NCI-H1694 treated with DMSO at 0.1 percent for 48 hours (cell line): Measurements from ENCODE around the gene RFTN1.
"Not testable (repeated sequence)": the region's sequence is repeated elsewhere in the genome, so short reads cannot be mapped to it uniquely, and the experiment has no call there.

Experiments
- DNase-seq: peaks from one replicate; lab custom pipeline; 2025; lab: John Stamatoyannopoulos, UW

Gene RFTN1

DNA sequence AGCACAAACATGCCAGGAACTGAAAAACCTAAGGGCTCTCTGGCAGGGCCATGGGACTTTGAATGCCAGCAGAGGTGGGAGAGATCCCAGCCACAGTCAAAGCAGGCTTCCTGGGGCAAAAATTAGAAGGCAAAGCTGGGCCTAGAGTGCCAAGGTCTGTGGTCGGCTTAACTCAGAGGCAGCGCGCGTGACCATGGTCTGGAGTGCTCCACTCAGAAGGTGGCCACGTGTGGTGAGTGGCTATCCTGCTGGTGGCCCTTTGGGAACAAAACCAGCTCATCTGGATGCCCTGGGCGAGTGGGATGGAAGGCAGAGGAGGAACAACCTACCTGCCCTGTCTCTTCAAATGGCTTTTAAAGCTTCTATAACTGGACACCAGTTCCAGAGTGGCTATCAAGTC lies 185.4 kb downstream of the RFTN1 start:
- DNase-seq, result no peak

DNA sequence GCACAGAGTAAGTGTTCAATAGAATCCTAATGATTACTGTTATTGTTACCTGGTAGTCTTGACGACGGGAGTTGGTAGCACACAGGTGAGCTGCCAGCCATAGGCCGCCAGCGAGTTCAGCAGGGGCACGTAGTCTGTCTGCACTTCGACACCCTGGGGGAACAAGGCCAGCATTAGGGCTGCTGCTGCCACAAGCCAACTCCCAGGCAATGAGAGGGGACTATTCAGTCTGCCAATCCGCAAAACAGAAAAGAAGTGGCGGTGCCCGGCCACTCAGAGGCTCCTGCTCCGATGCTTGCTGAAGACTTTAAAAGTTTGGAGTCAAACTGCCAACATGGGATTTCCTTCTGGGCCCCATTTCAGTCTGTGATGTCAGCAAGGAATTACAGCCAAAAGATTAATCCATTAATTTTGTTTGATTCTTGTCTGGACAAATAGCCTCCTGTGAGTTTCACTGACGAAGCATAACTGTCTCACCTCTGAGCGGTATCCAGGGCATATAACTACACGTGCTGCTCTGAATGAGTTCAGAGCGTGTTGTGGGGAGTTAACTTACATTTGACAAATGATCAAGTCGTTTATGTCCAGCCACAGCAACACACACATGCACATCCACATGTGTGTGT lies 186.7 kb downstream of the RFTN1 start:
- no peak for DNase-seq

DNA sequence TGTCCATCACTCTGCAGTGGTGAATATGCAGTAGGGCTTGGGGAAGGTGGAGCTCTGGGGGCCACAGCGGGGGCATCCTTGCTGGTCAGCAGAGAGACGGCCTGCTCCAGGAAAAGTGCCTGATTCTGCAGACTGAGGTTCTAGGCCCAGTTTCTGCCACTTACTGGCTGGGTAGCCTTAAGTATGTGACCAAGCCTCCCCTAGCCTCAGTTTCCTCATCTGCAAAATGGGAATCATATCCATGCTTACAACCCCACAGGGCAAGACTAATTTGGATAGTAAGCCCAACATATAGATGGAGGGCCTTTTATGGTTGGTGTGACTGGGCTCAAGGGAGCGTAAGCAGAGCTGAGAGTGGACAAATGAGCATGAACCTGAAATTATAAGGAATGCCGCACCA lies 187.6 kb downstream of the RFTN1 start:
- no peak for DNase-seq

DNA sequence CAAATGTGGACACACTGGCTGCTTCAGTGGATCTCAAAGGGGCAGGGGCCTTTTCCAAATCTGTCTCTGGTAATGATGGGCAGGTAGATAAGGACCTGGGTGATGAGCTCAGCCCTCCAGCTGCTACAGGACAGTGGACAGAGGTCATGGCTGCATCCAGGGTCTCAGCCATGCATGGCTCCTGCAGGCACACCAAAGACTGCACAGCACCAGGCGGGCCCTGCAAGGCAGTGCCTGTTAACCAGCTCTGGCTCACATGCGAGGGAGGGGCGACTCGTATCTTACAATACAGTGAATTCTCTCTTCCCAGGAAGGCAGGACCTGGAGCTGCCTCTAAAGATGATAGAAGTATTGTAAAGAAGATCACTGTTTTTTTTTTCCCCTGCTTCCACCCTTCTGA lies 189.8 kb downstream of the RFTN1 start:
- DNase-seq, result no peak

DNA sequence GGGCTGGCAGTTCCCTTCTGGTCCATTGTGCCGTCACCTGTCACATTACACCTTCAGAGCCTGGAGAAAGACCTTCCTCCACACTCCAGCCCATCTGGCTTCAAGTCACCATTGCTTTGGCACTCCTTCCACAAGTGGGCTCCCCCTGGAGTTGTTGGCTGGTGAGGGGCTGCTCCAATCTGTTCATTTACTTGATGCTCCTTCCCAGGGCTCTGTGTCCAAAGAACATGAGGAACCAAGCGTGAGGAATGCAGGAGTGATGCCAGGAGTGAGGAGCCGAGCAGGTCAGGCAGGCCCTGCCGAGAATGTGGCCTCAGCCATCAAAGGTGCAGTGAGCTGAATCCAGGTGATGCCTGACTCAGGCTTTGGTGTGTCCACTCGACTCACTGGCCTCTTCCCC lies 191.3 kb downstream of the RFTN1 start:
- DNase-seq, result no peak

DNA sequence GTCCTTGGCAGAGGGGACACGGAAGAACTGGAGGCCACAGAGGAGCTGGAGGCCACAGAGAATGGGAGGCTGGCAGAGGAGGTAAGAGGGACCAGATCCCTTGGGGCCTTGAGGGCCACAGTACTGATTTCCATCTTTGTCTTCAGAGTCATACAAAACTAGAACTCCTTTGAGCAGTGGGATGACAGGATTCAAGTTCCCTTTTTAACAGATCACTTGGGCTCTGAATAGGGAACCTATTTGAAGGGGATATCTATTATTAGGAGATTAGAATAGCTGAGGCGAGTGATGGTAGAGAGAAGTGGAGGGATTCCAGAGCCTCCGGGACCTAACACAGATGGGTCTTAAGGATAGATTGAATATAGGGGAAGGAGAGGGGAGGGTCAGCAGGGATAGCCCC lies 192.8 kb downstream of the RFTN1 start:
- DNase-seq, result no peak

DNA sequence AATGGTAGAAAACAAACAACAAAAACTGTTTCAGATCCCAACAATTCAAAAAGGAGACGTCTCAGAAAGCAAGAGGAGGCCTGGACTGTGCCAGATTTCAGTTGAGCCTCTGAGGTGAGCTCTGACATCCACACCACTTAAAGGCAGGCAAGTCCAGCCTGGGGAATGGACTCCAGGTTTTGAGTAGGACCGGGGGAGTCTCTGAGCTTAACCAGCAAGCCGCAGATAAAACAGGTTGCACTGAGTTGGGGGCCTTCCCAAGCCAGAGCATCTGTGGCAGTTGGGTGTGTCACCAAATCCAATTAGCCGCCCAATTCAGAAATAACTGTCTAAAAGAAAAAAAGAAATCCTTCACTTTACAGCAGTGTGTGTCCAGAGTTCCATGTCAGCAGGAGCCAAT lies 193.8 kb downstream of the RFTN1 start:
- no peak for DNase-seq

DNA sequence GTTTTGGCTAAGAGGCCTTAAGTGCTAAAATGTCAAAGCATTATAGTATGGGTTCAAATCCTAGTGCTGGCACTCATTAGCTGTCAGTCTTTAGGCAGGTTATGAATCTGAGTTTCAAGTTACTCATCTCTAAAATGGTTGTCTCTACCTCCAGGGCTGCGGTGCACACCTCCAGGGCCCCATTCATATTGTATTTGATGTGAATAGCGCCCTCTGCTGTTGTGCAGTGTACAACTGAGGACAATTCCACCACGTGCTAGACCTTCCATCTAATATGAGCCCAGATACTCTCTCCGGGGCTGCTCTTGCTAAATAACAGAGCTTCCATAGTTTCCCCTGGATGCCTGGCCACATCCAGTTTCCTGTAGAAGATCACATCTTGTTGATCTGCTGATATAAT lies 194.2 kb downstream of the RFTN1 start:
- DNase-seq, result no peak

DNA sequence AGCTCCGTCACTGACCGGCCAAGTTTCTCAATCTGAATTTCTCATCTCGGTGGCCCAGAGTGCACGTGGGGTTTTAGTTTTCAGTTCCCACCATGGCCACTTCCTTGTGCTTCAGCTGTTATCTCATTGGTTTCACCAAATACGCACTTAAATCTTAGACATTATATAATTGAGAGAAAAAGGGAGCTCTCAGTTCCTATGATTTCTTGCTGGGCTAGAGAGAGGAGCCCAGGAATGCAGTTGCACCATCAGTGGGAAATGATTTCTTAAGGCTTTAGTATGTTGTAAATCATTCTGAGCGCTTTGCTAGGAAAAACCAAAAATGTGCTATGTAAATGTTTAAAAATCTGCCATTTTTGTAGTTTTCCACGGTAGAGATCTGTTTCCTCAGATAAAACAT lies 195.3 kb downstream of the RFTN1 start:
- no peak for DNase-seq

DNA sequence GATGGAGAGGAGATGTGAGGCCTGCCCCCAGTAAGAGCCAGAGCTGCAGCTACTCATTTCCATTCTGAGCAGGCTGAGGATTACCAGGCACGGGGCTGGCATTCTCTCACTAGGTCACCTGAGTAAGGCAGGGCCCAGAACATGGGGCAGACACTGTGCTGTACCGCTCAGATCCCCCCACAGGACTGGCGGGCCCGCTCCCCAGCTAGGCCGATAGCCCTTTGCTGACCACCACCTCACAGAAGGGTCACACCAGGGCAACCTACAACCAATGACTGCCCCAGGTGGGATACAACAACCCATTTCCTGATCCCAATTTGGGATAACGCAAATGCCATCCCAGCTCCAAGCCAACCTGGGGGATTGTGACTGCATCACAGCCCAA lies 195.9 kb downstream of the RFTN1 start:
- no peak for DNase-seq

DNA sequence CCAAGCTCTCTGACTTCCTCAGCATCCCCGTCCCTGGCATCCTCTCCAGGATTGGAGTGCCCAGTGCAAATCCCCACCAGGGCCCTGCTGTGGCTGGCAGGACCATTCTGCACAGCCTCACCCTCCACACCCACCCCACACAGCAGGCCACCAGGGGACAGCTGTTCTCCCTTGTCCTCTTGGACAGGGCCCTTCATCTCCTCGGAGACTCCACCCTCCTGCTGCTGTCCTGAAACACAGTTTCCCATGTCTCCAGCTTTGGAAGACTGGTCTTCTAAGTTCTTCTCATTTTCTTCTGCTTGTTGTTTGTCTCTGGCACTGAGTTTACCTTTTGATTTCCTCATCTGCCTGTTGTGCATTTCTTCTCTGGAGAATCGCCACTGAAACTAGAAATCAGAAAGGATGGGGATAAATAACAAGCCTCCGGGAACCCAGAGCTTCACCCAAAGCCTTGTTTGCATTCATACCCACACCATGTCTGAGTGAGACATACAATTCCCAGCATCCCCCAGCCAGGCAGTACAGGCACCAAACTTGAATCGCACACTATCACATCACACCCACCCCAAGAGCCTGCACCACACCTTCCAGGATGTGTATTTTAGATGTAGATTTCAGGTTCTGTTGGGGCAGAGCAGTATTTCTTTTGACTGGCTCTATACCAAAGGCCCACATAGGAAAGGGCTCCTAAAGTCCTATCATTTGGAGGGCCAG lies 196.5 kb downstream of the RFTN1 start:
- no peak for DNase-seq

DNA sequence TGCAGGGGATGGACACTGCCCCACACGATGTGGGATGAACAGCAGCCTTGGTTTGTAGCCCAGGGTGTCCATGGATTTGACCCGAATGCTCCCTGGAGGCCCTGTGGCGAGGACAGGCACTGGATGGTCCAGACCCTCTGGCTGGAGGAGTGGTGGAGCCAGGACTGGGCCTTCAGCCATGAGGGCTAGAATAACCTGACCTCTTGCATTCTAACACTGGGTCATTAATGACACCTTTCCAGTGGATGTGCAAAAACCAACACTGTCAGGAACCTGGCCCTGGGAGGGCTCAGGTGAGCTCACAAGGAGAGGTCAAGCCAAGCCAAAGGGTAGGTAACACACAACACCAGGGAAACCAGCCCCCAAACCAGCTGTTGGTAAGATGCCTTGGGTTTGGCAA lies 197.1 kb downstream of the RFTN1 start:
- DNase-seq, result no peak

DNA sequence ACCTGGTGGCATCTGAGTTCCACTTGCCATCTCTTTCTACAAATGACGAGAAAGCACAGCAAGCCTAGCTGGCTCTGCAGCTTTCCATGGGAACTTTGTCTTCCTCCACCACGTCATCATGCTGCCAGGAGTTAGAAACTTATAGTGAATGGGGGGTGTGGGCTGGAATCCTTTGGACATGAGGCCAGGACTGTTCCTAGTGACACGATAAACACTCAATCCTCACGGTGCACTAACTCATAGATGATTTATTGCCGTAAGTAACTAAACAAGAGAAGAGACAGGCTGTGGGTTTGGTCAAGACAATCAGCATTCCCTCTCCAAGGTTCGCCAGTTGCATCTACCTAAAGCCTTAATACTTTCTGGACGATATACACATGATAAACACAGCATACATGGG lies 197.9 kb downstream of the RFTN1 start:
- DNase-seq, result no peak

DNA sequence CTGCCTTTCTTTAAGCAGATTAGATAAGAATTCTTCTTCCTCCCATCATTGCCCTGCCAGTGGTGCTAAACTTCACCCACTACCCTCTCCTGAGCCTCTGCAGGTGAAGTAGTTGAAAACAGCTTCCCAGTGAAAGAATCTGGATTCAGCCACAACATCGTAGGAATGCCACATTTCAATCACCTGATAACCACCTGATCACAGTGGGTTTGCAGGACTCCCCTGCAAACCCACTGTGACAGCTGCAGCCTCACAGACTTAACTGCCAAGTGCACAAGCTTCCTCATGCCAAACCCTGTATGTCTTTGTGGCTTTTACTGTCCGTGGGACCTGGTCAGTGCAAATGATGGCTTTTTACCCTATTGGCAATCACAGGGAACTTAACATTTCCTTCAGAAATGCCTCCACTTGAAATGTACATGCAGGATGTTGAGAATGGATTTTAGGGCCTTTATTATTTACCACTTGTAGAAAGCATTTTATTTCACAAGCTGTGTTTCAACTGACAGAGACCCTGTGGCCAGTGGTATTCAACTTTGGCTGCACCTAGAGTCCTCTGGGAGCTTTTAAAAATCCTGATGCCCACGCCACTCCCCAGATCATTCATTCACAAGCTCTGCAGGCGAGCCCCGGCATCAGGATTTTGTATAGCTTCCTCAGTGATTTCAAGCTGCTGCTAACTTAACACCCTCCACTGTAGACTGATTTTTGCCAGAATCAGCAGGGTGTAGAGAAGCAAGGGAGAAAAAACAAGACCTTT lies 199.4 kb downstream of the RFTN1 start:
- no peak for DNase-seq

DNA sequence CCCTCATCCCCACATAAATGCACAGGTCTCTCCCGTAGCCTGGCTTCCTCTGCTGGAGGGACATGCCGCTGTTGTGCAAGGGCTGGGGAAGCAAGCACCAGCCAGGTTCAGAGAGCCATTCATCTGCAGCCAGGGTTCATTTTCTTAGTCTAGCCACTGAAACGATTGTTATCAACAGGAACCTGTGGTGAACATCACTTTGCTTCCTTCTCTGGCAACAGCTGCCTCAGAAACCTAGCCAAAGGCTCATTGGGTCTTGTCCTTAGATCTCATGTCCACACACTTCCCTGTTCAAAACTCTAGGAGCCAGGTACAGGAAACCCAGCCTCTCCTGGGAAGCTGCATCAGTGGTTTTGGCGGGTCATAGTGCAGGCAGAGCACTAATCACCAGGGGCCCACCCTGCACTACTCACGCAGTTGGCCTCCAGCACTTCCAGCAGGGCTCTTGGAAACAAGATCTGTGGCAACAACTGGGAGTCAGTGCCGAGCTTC lies 201.5 kb downstream of the RFTN1 start:
- no peak for DNase-seq

DNA sequence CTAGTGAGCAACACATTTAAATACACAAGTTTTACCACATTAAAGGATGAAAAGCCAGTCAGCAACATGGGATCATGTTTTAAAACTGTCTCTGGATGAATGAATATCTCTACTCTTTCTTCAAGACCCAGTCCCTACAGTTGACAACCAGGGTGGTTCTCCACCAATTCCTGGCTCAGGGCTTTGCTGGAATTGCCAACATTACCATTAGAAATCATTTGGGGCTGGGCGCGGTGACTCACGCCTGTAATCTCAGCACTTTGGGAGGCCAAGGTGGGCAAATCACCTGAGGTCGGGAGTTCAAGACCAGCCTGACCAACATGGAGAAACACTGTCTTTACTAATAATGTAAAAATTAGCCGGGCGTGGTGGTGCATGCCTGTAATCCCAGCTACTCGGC lies 203.0 kb downstream of the RFTN1 start:
- not testable (repeated sequence) for DNase-seq

DNA sequence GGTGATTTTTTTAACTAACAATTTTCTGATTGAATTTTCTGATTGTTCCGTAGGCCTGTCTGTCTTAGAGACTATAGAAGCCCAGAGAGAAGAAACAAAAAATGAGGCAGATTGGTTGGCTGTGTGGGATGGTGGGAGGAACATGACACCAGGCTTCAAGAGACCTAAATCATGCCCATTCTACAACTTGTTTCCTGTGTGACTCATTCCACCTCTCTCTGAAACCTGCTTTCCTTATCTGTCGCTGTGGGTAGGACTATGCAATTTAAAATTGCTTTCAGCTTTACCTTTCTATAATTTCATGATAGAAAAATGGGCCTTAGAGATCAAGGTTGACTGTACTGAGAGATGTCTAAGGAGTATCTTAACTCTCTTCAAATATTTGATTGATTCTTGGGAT lies 203.9 kb downstream of the RFTN1 start:
- DNase-seq, result no peak

DNA sequence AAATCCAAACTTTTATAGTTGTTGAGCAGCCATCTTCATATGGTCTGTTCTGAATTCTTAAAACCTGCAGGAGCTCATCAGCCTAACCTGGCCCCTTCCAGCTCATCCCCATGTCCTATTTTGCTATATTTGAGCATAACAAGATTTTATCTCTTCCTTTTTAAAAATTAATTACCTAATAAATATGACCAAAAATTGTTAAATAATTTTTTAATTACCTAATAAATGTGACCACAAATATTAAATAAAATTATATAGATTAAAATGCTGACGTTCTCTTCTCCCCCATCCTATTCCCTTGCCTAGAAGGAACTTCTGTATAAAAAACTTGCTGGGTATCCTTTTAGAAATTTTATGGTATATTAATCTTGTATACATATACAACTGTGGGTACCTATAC lies 204.8 kb downstream of the RFTN1 start:
- no peak for DNase-seq

DNA sequence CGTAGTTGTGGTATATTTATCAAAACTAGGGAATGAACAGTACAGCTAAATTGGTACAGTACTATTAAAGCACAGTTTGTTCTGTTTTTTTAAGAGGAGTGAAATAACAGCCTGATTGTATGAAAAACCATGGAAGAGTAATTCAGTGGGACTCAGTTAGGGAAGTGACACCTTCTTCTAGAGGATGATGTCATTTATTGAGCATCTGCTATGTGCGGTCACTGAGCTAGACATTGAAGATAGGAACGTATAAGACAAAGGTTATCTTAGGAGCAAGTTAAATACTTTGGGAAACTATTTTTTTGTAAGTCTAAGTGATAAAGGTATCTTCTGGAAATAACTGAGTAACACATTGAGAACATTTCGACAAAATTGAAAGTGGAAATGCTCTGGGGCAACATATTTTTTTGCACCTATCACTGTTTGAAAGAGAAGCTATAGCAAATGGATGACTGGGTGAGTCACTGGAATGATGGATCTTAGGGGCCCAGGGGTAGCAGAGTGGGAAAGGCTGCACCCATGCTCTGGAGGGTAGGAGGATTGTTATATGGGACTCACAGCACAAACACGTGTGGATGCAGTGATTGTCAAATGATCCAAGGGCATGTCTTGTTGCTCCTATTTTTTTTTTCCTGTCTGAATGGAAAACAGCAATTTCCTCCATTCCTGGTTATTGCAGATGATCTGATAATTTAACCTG lies 205.5 kb downstream of the RFTN1 start:
- no peak for DNase-seq

DNA sequence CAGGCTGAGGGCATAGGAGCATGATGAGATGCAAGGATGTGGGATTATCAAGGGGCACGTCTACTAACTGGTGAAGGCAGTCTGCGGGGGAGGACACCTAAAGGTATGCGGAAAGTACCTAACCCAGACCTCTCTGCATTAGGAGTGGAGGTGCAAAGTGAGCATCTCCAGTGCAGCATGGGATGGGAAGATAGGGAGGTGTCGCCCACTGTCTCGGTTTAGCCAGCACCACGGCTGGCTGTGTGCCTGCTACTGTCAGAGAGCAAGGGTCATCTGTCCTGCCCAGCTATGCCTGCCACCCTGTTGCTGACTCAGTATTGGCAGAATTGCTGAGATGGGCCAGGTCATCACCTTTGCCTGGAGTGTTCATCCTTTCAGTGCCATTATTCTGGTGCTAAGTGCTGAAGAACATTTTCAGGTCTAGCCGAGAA lies 208.4 kb downstream of the RFTN1 start:
- DNase-seq, result no peak

DNA sequence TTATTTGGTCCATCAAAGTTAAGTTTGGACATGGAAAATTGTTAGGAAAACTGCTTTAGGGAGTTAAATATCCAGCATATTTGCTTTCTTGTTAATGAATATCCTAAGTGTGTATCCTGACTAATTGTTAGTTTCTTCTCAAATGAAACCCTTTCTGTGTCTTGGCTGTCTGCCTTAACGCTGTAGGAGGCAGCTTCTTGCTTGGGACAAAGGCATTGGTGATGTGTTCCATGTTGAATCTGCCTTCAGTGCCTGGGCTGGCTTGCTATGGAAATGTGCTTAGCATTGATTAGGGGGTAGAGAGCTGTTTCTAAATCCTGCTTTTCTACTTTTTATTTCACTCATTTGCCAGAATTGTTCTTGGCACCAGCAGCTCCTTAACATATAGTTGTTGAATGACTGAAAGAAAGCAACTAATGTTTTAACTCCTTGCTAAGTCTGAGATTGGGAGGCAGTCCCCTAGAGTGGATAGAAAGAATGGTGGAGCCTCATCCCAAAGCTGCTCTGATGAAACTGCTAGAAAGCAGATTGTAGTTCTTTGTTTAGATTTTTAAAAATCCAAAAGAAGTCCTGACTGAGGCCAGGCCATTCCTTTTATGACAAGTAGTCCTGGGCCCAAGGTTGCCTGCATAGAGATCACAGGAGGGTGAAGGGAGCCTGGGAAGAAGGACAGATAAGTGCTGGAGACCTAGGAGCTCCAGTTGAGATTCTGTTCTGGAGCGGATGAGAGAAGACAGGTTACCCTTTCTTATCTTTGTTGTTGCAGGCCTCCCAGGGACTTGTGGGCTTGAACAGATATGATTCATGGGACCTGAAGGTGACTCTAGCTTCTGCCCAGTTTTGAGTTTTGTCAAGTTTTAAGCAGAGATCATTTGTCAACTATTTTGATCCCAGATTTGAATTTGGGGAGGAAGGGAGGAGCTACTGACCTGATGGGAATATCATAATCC lies 209.2 kb downstream of the RFTN1 start:
- no peak for DNase-seq
